Right atrium auricular region (tissue), 2 donors: Measurements from ENCODE around the gene RUFY3. TPM values are rescaled to one million over a fixed set of nuclear protein-coding genes. Genes with fewer than 3 reads are reported as not detected.

ENCODE experiments used
- DNase-seq: peaks from one replicate; pipeline ENCODE4 v3.0.0-alpha.2; 2019; ENCODE audit warnings: low spot score
- H3K27ac ChIP-seq, 2 donors: fragments of 200-600 bp; sonication (generic); 1 replicate in 1 of 2; 2 replicates in 1 of 2; pipeline ENCODE4 v1.5.1; 2016 to 2019
- H3K27me3 ChIP-seq, 2 donors: fragments of 200-600 bp; sonication (generic); one replicate each; pipeline versions ENCODE4 v1.5.1 to v1.6.0; 2017 to 2019
- H3K36me3 ChIP-seq: fragments of 200-600 bp; sonication (generic); one replicate; pipeline ENCODE4 v1.5.1; 2016
- H3K4me1 ChIP-seq, 2 donors: fragments of 200-600 bp; sonication (generic); one replicate each; pipeline versions ENCODE4 v1.5.1 to v1.6.0; 2017 to 2019
- H3K4me3 ChIP-seq, 2 donors: fragments of 200-600 bp; sonication (generic); 1 replicate in 1 of 2; 2 replicates in 1 of 2; pipeline ENCODE4 v1.5.1; 2017 to 2019; ENCODE audit warnings: mild to moderate bottlenecking in 1 of 2, moderate library complexity in 1 of 2
- H3K9me3 ChIP-seq, 2 donors: fragments of 200-600 bp; sonication (generic); one replicate each; pipeline ENCODE4 v1.5.1; 2019
- total RNA-seq, 2 donors: library from RNA; depleted of rRNA; stranded (reverse); fragments of >200 nt; gene quantifications; one replicate each; pipeline ENCODE4 v1.1.0, GENCODE V29; 2016
- TF ChIP-seq, protein P1 (sequence below), 2 donors: fragments of 200-600 bp; sonication (generic); IDR thresholded peaks; one replicate each; pipeline ENCODE4 v1.5.1; 2019; ENCODE audit warnings: antibody characterized with exemption in 2 of 2

RUFY3 gene
- total RNA-seq, 2 donors from 2014 or later, result 14.7 to 16.7 TPM

DNA sequence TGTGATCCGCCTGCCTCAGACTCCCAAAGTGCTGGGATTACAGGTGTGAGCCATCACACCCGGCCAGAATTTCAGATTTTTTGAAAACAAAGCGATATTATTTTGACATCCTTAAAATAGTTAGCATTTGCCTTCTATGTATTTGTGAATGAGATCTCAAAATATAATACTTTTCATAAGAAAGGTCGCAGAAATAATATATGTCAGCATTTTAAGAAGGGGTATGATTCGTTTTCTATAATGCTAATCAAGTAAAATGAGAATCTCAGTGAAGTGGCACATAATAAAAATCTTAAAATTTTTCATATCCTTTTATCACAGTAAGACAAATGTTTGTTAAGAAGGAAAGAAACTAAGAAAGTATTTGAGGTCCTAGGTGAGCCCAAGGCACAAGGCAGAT is 65.7 kb downstream of the RUFY3 start:
- peaks cover 67% of the 10 kb centered on the region for H3K36me3 ChIP-seq
- H3K4me1 ChIP-seq, result no peaks in the 10 kb centered on the region
- no peaks in the 10 kb centered on the region for H3K9me3 ChIP-seq
- H3K27ac ChIP-seq, result no peak overlapping the region
- no peak for DNase-seq
- no peak overlapping the region for H3K4me3 ChIP-seq
- TF ChIP-seq, protein P1, sequence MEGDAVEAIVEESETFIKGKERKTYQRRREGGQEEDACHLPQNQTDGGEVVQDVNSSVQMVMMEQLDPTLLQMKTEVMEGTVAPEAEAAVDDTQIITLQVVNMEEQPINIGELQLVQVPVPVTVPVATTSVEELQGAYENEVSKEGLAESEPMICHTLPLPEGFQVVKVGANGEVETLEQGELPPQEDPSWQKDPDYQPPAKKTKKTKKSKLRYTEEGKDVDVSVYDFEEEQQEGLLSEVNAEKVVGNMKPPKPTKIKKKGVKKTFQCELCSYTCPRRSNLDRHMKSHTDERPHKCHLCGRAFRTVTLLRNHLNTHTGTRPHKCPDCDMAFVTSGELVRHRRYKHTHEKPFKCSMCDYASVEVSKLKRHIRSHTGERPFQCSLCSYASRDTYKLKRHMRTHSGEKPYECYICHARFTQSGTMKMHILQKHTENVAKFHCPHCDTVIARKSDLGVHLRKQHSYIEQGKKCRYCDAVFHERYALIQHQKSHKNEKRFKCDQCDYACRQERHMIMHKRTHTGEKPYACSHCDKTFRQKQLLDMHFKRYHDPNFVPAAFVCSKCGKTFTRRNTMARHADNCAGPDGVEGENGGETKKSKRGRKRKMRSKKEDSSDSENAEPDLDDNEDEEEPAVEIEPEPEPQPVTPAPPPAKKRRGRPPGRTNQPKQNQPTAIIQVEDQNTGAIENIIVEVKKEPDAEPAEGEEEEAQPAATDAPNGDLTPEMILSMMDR (IDR thresholded peaks at IDR 0.05), result no peak
- no peaks in the 10 kb centered on the region for H3K27me3 ChIP-seq

DNA sequence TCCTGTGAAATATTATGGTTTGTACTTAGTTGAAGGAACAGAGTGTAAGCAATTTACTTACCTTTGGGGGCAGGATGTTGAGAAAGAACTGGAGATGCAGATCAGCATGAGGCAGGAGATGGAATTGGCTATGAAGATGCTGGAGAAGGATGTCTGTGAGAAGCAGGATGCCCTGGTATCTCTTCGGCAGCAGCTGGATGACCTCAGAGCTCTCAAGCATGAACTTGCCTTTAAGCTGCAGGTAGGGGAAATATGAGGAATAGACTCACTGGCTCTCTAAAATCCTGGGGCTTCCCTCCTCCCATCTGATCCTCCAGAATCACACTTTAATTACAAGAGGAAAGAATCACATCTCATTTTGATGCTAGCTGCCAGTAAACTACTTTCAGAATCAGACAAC is 67.0 kb downstream of the RUFY3 start:
- no peaks in the 10 kb centered on the region for H3K9me3 ChIP-seq
- TF ChIP-seq, protein P1 (IDR thresholded peaks at IDR 0.05), result no peak
- no peaks in the 10 kb centered on the region for H3K27me3 ChIP-seq
- peaks cover 72% of the 10 kb centered on the region for H3K36me3 ChIP-seq
- no peak overlapping the region for H3K4me3 ChIP-seq
- H3K27ac ChIP-seq, result no peak overlapping the region
- DNase-seq, result no peak
- H3K4me1 ChIP-seq, result no peaks in the 10 kb centered on the region

DNA sequence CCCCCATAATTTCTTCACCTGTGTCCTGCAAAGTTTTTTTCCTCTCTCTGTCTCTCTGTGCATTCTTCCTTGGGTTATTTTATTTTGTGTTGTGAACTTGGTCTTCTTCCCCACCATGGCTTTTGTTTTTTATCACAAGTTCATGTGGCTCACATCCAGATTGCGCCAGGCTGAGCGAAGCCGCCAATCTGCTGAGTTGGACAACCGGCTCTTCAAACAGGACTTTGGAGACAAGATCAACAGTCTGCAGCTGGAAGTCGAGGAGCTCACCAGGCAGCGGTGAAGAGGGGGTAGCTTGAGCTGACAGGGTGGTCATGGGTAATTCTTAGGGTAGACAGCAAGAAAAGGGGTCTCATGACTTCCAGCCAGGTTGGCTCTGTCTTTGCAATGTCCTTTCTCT is 71.9 kb downstream of the RUFY3 start:
- no peak for DNase-seq
- peaks cover 79% of the 10 kb centered on the region for H3K36me3 ChIP-seq
- H3K27me3 ChIP-seq, result no peaks in the 10 kb centered on the region
- no peaks in the 10 kb centered on the region for H3K4me1 ChIP-seq
- H3K4me3 ChIP-seq, result no peak overlapping the region
- no peaks in the 10 kb centered on the region for H3K9me3 ChIP-seq
- TF ChIP-seq, protein P1 (IDR thresholded peaks at IDR 0.05), result no peak
- H3K27ac ChIP-seq, result no peak overlapping the region

DNA sequence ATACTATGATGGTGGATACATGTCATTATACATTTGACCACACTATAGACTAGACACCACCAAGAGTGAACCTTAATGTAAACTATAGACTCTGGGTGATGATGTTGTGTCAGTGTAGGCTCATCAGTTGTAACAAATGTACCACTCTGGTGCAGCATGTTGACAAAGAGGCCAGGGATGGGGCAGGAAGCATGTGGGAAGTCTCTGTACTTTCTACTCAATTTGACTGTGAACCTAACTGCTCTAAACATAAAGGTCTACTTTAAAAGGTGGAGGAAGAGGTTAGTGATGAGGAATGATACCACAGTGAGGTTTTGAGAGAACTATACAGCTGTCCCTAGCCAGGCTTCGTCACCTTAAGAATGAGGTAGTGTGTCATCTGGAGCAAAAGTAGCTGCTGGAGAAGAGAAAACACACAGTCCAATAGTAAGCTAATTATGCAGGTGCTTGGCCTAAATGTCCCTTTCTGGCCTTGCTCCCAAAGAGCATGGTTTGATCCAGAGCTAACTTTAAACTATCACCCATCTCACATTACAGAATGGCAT is 79.6 kb downstream of the RUFY3 start:
- Histone ChIP-seq H3K27ac (no peak overlapping the region), H3K4me3 (no peak overlapping the region), H3K36me3 (peaks cover 12% of the 10 kb centered on the region), H3K4me1 (no peaks in the 10 kb centered on the region), H3K9me3 (no peaks in the 10 kb centered on the region), H3K27me3 (no peaks in the 10 kb centered on the region)
- TF ChIP-seq, protein P1 (IDR thresholded peaks at IDR 0.05), result no peak
- DNase-seq, result no peak

DNA sequence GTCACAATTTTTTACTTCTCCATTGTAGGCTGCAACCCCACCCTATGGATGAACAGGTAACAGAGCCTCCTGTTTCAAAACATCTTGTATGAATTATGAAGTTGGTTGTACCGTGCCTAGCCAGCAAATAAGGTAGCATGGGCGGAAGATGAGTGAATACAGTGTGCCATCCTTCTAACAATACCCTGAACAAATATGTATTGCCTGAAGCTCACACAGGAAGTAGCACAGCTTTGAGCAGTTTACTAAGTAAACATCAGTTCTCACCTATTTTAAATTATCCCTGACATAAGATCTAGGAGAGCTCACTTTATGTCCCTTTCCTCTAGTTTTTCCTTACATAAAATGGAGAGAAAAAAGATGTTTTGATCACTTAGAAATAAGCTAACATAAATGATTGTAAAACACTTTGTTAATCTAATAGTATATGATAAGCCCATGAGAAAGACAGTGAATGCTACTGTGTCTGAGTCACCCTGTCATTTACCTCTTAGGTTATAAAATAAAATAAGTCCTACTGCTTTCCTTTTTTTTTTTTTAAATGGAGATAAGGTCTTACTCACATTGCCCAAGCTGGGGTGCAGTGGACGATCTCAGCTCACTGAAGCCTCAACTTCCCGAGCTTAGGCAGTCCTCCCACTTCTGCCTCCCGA is 81.3 kb downstream of the RUFY3 start:
- Histone ChIP-seq H3K4me3 (no peak overlapping the region), H3K36me3 (peaks cover 8% of the 10 kb centered on the region), H3K9me3 (no peaks in the 10 kb centered on the region), H3K27ac (no peak overlapping the region), H3K27me3 (no peaks in the 10 kb centered on the region), H3K4me1 (no peaks in the 10 kb centered on the region)
- no peak for DNase-seq
- TF ChIP-seq, protein P1 (IDR thresholded peaks at IDR 0.05), result no peak

DNA sequence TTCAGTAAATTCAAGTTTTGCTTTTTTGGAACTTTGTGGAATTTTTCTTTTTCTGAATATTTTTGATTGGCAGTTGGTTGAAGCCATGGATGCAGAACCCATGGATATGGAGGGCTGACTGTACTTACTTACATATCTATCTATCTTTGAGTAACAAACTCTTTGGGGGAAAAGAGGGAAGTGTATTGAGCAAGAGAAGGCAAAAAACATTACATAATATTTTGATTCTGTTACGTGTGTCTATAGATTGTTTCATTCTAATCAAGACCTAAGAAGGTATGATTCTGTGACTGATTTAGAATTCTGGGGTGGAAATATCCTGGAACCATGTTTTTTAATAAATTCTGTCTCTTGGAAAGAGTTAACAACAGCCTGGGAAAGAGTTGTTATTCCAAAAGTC is 86.4 kb downstream of the RUFY3 start:
- Histone ChIP-seq H3K36me3 (no peaks in the 10 kb centered on the region), H3K27me3 (no peaks in the 10 kb centered on the region), H3K27ac (no peak overlapping the region), H3K9me3 (no peaks in the 10 kb centered on the region), H3K4me3 (no peak overlapping the region), H3K4me1 (no peaks in the 10 kb centered on the region)
- TF ChIP-seq, protein P1 (IDR thresholded peaks at IDR 0.05), result no peak
- DNase-seq, result no peak
